GM20000 (cell line): Measurements from ENCODE around the gene DIP2C.

Source experiments
- DNase-seq: peaks from one replicate; pipeline ENCODE4 v3.0.0; 2012; ENCODE audit warnings: low spot score
- TF ChIP-seq, protein P1 (sequence below): IDR thresholded peaks from 2 replicates; pipeline ENCODE4 v1.5.1; 2012; ENCODE audit warnings: mild to moderate bottlenecking, control low read depth; ENCODE audit errors: extremely low read depth, missing control alignments

DIP2C gene

DNA sequence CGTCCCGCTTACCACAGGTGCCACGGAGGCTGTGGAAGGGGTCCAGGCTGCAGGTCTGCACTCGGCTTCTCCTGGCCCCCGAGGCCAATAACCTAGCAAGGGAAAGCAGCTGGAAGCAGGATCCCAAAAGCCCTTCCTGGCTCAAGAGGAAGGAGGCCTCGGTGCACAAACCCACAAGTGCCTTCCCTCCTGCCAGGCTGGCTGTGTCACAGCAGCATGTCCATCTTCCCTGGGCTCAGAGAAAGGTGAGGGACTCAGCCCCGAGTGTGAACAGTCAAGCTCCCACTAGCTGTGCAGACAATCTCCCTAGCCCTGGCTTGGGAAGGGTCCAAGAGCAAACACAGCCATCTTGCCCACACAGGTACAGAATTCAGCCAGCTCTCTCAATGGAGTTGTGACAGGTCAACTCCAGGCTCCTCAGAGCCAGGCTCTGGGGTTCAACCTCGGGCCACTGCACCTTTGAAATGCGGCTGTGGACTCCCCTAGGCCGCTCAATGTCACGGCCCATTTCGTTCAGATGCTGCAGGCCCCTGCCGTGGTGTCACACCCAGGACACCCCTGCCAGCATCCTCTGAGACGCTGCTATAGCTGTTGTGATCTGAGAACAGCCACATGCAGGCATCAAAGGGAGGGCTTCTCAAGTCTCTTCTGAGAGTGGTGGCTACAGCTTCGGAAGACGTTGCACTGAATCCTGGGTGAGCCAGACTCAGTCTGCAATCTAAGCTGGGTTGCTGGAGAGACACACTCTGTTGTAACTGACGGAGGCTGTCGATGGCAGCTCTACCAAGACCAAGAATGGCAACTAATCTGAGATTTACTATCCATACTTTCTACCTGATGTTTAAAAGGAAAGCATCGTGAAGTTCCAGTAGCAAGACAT, 137.9 kb downstream of the DIP2C start:
- TF ChIP-seq, protein P1, sequence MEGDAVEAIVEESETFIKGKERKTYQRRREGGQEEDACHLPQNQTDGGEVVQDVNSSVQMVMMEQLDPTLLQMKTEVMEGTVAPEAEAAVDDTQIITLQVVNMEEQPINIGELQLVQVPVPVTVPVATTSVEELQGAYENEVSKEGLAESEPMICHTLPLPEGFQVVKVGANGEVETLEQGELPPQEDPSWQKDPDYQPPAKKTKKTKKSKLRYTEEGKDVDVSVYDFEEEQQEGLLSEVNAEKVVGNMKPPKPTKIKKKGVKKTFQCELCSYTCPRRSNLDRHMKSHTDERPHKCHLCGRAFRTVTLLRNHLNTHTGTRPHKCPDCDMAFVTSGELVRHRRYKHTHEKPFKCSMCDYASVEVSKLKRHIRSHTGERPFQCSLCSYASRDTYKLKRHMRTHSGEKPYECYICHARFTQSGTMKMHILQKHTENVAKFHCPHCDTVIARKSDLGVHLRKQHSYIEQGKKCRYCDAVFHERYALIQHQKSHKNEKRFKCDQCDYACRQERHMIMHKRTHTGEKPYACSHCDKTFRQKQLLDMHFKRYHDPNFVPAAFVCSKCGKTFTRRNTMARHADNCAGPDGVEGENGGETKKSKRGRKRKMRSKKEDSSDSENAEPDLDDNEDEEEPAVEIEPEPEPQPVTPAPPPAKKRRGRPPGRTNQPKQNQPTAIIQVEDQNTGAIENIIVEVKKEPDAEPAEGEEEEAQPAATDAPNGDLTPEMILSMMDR = no peak
- DNase-seq = no peak

DNA sequence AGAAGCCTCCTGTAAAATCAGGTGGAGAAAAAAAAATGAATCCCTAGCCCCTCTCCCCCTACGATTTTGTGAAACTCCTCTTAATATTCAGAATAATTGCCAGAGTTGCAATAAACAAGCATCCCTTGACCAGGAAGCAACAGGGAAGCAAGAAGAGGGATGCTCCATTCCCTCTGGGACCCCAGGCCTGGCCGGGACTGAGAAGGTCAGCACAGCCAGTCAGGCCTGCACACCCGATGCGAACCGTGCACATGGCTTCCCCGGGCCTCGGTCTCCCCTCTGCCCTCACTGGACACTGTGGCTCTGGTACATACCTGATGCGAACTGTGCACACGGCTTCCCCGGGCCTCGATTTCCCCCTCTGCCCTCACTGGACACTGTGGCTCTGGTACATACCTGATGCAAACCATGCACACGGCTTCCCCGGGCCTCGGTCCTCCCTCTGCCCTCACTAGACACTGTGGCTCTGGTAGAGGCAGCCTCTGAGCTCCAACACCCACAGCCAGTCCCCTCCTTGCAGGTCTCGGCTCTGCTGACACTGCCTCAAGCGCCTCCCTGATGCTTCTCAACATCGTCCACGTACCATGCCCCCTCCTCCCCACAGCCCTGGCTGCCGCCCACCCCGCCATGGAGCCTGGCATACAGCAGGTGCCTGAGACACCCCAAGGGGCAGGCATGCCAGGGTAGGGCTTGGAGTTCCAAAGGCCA, 138.6 kb downstream of the DIP2C start:
- DNase-seq = no peak
- TF ChIP-seq, protein P1 = no peak

DNA sequence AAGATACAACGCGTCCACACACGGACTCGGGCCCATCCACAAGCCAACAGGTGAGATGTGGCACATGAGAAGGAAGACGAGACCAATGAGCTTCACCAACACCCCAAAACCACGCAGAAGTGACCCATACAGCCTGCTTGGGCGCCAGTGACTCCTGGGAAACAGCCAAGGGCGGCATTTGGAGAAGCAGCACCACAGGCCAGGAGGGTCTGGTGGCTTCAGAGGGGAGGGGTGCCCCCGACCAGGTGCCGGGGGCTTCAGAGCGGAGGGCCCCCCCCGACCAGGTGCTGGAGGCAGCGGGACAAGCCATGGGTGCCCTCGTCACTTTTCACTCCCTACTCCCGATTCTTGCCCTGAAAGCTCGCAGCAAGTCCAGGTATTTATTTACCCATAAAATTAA, 140.1 kb downstream of the DIP2C start:
- DNase-seq = no peak
- TF ChIP-seq, protein P1 = no peak

DNA sequence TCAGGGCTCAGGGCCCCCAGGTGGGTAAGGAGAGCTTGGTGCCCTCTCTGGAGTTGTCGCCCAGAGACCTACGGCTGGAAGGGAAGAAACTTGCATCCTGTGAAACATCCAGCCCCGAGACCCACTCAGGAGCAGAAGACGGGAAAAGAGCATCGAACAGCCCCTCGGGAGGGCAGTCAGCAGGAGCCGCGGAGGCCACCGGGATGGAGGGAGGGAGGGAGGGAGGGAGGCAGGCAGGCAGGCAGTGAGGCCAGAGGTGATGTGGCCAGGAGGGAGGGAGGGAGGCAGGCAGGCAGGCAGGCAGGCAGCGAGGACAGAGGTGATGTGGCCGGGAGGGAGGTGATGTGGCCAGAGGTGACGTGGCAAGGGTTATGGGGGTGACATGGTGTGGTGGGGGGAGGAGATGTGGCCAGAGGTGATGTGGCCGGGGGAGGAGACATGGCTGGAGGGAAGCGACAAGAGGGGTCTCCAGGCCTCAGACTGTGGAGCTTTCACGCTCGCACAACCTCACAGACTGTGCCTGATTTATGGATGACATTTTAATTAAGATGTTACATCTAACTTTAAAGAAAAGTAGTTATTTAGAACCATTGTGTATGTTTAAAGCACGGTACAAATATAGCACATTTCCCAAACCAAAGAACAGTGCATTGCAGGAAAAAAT, 141.1 kb downstream of the DIP2C start:
- TF ChIP-seq, protein P1 = no peak
- no peak for DNase-seq

DNA sequence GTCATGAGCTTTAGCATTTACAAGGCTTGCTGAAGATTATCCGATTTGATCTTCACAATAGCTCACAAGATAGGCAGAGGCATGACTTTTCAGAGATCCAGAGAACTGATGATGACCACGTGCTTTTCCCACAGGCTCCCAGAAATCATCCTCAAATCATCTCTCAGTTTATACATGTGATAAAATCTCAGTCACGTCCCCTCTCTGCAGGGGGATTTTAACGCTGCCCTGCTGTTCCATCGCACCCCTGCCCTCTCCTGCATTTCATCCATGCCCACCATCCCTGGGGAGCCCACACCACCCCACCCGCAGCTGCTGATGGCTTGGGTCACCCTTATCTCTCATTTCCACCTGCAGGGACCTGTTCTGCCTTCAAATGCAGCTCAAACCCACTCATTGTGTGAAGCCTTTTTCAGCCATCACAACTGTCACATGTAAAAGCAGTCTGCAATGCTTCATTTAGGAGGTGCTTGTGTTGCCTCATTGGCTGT, 141.8 kb downstream of the DIP2C start:
- TF ChIP-seq, protein P1 = no peak
- DNase-seq = no peak

DNA sequence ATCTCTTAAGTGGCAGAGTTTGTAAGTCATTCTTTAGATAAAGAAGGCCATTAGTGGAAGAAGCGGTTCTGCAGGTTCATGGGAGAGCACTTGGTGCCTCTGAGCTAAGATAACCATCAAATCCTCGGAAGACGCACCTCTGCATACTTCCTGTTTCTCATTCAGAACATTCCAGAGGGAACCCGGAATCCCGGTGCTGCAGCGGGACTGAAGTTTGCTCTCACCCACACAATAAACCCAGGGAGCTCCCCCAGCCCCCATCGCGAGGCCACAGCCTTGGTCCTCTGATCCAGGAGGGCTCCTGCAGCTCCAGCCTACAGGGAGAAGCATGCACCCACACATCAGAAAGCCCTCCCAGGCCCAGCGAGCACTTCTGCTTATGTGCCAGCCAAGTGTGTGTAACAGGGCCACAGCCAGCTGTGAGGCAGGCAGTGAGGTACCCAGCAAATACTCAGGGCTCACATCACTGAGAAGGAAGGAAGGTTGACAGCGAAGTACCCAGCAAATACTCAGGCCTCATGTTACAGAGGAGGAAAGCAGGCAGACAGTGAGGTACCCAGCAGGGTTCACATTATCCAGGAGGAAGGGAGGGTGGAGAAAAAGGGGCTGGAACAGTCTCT, 142.4 kb downstream of the DIP2C start:
- DNase-seq = no peak
- TF ChIP-seq, protein P1 = no peak
